HG03565 (cell line): ENCODE measurements around the gene HSDL2.

Source experiments
- ATAC-seq: cut with Tn5 transposase; IDR thresholded peaks from one replicate; pipeline ENCODE4 v1.9.1; 2021; ENCODE audit warnings: mild to moderate bottlenecking, moderate library complexity; ENCODE audit not compliant: unreplicated experiment

Gene HSDL2

DNA sequence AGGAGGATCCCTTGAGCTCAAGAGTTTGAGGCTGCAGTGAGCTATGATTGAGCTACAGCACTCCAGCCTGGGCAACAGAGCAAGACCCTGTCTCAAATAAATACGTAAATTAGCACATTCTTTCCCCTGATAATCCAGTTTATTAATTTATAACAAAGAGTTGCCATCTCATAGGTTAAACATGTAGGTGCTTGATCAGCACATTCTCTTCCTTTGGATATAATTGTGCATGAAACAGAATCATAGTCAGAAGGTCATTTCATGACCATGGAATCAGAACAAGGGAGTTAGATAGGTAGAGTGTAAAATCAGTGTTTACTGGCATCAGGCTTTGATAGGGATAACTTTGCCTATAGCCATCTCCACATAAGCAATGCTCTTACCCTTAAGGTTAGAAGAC lies 63.7 kb downstream of the HSDL2 start:
- ATAC-seq = no peak

DNA sequence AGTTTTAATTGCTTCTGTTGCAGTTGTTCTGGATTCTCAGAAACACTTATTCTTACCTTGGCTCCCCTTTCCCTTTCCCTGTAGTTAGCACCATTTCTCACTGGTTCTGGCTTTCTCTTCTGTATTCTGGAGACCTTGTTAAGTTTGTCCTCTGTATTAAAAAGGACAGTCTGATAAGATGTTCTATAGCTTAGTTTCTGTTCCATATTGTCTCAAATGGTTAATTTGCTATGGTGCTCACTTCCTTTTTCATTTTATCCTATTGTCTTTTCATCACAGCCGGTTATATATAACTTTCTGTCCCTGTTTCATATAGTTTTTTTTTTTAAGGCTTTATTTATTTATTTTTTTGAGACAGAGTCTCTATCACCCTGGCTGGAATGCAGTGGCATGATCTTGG lies 65.3 kb downstream of the HSDL2 start:
- ATAC-seq = no peak

DNA sequence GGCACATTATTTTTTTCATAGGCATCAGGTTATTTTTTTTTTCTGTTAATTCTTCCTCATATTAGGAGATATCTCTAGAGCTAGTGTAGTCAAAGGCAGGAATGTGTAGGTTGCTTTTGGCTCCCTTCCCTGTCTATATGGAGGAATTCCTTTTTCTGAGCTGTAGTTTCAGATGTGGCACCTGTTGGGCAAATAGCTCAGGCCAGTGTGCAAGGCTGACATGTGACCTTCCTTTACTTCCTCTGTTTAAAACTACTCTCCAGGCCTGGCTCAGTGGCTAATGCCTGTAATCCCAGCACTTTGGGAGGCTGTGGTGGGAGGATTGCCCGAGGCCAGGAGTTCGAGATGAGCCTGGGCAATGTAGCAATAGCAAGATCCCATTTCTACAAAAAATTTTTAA lies 66.2 kb downstream of the HSDL2 start:
- no peak for ATAC-seq

DNA sequence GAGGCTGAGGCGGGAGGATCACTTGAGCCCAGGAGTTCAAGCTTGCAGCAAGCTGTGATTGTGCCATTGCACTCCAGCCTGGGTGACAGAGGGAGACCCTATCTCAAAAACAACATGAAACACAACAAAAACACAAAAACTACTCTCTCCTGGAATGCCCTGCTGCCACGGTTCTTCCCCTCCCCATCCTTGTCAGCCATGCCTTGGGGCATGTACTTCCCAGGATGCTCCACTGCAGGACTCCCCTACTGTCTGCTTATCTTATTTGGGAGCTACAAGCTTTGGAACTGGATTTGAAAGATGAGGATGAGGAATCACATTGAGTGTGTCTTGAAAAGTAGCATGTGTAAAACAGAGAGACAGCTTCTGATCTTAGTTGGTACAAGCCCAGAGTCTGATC lies 66.6 kb downstream of the HSDL2 start:
- no peak for ATAC-seq

DNA sequence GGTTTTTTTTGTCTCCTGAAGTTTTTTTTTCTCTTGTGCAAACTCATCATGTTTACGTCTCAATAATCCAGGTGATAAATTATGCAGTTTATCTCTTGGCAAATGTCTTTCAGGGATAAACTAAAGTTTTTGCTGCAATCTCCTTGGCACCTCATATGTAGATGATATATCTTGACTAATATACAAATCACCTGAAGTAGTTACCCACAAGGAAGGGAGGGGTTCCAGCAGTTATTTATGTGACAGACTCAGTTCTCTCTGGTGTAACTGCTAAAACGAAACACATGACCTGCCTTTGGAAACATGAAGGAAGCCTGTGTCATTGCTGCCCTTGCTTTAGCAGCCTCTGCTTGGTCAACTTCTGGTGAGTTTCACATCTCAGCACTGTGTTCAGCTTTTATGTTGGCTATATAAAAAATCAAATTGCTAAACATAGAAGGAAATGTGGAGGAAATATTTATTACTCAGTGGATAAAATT lies 67.4 kb downstream of the HSDL2 start:
- ATAC-seq = no peak

DNA sequence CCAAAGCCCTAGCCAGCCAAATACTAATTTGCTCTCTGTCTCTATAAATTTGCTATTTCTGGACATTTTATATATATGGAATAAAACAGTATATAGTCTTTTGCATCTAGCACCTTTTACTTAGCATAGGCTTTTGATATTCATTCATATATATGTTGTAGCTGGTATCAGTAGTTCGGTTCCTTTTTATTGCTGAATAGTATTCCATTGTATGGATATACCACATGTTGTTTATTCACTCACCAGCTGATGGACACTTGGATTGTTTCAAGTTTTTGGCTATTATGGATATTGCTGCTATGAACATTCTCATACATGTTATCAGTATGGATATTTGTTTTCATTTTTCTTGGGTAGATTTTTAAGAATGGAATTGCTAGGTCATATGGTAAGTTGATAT lies 82.9 kb downstream of the HSDL2 start:
- no peak for ATAC-seq

DNA sequence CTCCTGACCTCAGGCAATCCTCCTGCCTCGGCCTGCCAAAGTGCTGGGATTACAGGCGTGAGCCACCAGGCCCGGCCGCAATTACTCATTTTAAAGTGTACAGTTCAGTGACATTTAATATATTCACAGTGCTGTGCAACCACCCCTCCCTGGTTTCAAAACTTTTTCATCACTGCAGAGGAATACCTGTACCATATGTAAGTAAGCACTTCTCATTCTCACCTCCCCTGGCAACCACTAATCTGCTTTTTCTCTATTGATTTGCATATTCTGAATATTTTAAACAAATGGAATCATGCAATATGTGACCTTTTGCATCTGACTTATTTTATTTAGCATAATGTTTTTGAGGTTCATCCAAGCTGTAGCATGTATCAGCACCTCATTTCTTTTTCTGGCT lies 85.4 kb downstream of the HSDL2 start:
- ATAC-seq = no peak

DNA sequence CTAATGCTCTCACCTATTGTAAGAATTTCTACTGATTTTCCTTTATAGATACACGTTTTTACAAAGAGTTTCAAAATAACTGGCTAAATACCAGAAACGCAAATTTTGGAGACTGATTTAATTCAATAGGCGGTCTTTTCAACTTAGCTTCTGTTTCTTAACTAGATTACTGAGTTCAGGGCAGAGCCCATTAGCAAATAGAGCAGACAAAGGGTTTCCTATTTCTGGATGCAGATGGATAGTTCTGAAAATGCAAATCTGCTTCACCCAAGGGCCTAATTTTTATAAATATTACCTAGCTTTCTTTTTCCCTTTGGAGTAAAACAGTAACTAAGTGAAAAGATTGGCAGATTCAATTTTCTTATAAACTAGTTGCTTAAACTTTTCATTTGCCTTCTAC lies 93.1 kb downstream of the HSDL2 start:
- ATAC-seq = no peak

DNA sequence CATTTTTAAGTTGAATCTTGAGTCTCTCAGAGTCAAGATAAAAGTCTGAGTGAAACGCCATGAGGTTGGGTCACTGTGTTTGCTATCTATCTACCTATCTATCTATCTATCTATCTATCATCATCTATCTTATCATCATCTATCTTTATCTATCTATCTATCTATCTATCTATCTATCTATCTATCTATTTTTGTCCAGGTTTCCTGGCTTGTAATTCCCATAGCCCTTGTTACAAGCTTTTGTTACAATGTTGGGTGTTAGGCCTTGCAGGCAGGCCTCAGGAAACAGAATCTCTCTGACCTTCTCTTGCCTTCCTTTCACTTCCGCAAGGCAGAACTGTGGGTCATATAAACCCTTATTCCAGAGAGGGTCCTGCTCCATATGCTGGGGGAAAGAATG lies 94.1 kb downstream of the HSDL2 start:
- ATAC-seq = no peak

DNA sequence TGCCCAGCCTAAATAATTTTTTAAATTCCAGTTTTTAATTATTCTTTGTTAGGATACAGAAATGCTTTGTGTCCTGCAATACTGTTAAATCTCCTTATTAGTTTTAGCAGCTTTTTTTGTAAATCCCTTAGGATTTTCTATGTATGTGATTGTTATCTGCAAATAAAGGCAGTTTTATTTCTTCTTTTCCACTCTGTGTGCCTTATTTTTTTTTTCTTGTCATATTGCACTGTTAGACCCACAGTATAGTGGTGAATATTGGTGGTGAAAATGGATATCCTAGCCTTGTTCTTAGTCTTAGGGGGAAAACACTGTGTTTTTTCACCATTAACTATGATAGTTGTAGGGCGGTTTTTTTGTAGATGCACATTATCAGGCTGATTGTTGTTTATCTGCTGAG lies 95.4 kb downstream of the HSDL2 start:
- ATAC-seq = no peak

DNA sequence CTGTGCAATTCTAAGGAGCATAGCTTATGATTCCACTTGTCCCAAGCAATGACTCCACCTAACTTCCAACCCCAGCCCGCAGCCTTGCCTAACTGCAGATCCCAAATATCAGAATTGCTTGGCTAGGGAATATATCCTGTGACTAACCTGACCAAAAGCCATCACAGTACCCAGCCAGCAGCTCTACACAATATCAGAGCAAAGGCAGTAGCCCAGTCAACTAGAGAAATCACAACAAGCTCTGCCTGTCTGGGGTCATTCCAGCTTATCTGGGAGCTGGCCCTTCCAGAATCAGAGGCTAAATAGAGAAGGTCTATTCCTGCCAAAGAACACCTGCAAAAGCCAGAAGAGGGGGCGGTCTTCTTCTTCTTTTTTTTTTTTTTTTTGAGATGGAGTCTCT lies 97.4 kb downstream of the HSDL2 start:
- ATAC-seq = no peak

DNA sequence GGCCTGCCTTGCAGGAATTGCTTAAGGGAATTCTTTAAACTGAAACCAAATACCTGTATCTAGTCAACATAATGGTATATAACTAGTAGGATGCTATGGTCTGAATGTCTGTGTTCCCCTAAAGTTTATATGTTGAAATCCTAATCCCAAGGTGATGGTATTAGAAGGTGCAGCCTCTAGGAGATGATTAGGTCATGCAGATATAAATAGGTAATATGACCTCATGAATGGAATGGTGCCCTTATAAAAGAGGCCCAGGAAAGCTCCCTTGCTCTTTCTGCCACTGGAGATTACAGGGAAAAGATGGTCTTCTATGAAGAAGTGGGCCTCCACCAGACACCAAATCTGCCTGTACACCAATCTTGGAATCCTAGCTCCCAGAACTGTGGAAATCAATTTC lies 99.3 kb downstream of the HSDL2 start:
- ATAC-seq = no peak

DNA sequence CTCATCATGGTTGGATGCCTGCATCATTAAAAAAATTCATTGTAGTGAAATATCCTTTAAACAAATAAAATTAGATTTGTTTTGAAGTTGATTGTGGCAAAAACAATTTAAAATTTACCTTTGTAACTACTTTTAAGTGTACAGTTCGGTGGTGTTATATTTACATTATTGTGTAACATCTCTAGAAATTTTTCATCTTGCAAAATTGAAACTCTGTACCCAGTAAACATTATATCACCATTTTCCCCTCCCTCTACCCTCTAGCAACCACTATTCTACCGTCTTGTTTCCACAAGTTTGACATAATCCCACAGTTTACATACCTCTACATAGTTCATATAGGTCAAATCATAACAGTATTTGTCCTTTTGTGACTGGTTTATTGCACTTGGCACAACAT lies 104.7 kb downstream of the HSDL2 start:
- no peak for ATAC-seq

DNA sequence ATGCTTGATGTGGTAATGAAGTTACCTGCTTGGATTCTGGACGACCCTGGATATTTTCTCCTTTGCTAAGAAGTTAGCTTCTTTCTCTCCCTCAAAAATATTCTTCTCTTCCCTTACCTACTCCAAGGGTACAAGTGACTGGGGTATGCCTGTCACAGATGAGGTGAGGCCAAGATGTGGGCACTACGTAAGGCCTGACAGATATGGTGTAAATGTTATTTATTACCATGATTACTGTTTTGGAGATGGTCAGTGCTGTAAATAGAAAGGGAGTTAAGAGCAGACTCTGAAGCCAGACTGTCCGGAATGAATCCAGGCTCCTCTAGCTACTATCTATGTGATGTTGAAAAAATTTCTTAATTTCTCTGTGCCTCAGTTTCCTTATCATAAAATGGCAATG lies 105.7 kb downstream of the HSDL2 start:
- ATAC-seq = no peak

DNA sequence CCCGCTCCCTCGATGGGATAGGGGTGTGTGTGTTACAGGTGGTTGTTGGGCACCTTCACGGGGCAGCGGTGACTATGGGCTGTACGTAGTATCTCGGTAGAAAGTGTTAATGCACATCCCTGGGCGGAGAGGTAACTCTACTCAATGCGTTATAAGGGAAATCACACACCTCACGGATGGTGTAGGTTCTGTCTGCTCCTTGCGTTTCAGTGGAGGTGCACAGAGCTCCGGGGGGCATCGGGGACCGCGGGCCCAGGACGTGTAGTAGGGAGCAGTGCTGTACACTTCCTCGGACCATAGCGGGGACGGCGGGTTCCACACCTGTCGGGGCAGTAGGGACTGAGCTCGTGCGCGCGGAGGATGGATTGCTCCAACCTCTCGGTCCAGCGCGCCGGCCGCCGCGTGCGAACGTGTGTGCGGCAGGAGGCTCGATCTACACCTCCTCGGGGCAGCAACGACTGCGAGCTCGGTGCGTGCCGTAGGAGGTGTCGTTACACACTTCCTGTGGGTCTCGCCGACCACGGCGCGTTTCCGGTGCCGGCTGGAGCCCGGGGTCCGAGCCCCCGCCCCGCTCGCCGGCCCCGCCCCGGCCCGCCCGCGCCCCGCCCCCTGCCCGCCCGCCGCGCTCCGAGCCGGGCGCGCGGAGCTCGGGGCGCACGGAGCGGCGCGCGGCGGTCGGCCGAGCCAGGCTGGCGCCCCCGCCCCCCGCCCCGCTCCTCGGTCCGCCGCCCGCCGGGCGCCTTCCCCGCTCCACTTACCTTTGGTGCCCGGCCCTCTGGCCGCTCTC lies 106.5 kb downstream of the HSDL2 start, which contains the start of gene KIAA1958:
Gene KIAA1958, plus strand, starts transcription at position 607 of the 787 bp plus-strand sequence. CDS start 87,254 bp downstream, outside the sequence.
- ATAC-seq = peak; percentile 84

DNA sequence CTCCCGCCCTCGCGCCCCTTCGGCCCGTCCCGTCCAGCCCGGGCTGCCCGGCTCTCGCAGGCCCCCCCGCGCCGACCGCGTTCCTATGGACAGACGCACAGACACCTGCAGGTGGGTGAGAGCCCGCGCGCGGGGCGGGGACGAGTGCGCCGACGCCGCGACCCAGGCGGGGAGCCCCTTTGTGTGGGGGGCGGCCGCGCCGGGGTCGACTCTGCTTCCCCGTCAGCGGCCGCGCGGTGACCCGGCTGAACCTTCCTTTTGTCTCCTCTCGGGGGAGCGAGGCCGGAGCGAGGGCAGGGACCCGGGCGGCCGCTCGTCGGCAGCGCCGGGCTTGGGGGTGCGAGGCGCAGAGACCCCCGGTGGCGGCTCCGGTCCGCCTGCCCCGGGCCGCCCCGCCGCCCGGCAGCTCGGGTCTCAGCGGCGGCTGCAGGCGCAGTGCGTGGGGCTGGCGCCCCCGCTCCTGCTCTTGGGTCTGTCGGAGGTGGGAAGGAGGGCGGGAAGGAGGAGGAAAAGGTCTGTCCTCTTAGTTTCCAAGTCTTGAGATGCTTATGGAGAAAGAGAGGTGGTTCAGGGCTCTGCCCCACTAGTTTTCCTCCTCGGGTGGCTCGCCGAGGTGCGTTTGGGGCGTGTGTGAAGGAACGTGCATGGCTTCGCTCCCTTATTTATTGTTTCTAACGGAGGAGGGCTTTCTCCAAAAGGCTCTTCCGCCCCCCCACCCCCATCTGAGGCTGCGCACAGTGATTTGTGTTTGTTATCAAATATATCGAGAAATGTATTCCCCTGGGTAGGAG lies 107.3 kb downstream of the HSDL2 start:
- ATAC-seq = peak; percentile 40

DNA sequence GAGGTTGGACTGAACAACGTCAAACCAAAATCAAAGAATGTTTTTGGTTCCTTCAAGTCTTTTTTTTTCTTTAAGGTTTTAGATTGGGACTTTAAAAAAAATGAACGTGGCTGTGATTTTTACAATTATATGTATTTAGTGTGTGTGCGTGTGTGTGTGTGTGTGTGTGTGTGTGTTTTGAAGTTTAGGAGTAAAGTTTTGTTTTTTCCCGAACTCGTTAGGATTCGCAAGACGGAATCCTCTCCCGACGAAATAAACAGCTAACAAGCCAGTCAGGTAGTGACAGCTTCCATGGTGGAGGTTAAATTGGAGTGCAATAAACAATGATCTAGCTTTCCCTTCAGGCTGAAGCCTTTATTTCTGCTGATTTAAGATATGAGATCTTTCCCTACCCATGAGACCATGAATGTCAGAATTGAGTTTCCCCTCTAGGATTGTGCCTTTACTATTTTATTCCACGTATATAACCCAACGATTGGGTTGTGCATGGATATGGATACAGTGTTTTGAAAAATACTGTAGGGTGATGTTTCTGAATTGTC lies 108.0 kb downstream of the HSDL2 start:
- no peak for ATAC-seq

DNA sequence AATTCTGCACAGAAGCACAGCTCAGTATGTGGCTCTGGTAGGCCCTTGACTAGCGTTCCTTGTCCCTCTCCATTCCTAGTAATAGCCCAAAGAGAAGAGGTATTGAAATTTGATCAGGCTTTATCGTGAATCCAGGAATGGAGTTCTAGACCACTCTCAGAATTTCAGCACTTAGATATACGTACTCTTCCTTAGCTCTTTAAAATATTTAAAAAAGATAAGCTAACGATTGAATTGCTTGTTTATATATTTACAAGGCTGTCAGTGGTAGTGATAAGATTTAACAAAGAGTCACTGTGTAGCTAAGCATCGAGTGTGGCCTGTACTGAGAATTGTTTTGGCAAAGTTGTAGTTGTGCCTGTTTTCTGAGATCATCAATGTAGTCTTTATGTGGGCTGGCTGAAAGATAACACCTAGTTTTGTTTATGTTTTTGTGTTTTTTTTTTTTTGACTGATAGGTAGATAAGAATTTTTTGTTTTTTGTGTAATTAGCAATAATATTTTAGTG lies 109.2 kb downstream of the HSDL2 start:
- ATAC-seq = no peak

DNA sequence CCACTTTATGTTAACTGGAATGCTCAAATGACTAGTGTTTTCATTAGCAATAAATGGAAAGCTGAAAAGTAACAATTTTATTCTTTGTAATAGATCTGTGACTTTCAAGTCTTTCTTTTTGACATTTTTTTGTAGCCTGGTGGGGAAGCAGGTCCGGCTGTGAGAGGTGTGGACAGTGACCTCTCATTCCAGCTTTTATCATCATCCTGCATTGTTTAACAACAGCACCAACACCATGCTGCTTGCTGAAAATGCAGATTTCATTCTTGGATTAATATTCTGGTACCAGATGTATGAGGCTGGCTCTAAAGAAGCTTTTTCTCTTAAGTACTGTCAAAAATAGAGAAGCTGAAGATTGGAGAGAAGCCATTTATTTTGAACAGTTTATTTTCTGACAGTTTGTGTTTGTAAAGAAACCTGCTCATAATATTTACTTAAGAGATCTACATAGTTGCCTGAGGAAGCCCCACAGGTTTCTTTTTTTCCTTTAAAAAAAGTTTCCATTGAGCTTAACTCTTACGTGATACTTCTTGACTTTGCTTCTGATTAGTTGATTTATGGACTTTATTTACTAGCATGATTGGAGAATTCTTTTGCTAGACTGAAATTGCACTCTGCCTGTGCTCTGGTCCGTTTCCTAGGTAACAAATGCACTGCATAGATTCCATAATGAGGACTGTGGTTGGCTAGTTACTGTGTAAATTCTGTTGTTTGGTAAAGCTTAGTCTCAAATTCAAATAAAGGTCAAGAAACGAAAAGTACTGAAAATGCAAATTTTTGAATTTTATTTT lies 110.2 kb downstream of the HSDL2 start:
- no peak for ATAC-seq

DNA sequence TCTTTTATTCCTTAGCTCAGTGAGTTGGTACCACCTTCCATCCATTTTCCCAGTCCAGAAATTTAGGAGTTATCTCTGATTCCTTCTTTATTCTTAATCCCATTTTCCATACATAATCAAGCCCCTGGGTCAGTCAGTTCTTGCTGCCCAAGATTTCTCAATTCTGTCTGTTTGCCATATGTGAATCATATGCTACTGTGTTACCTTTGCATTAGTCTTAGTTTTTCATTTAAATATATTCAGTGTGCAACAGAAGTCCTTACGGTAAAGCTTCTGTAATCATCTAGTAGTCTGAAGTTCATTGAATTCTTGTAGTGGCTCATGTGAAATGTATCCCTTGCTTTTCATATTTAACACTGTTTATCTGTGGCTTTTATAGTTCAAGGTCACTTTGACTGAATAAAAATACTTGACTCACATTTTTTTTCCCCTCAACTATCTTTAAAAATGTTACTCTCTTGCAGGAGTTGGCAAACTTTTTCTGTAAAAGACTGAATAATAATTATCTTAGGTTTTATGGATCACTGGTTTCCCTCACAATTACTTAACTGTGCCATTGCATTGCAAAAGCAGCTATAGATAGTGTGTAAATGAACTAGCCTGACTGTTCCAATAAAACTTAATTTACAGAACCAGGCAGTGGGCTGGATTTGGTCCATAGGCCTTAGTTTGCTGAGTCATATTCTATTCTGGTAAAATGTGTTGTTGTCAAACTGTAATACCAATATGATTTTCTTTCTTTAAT lies 113.7 kb downstream of the HSDL2 start:
- no peak for ATAC-seq
